GM23248 (cell line): ENCODE results near the gene PIP5K1C. TPM values are rescaled to one million over a fixed set of nuclear protein-coding genes. Genes with fewer than 3 reads are reported as not detected.

Experiments used
- DNase-seq: peaks from one replicate; pipeline ENCODE4 v3.0.0-alpha.2; 2015
- H2AFZ ChIP-seq: fragments of 200-600 bp; sonication (generic); 2 replicates; pipeline ENCODE4 v1.6.1; 2016; ENCODE audit warnings: antibody characterized with exemption
- H3F3A ChIP-seq: fragments of 200-600 bp; sonication (generic); 2 replicates; pipeline ENCODE4 v1.6.1; 2016; ENCODE audit warnings: mild to moderate bottlenecking, antibody characterized with exemption, mixed run types; ENCODE audit not compliant: insufficient read depth
- H3K27ac ChIP-seq: fragments of 200-600 bp; sonication (generic); 2 replicates; pipeline ENCODE4 v1.5.1; 2016; ENCODE audit warnings: mild to moderate bottlenecking
- H3K27me3 ChIP-seq: fragments of 200-600 bp; sonication (generic); replicated peaks from 2 replicates; pipeline ENCODE4 v1.6.1; 2016; ENCODE audit warnings: mild to moderate bottlenecking; ENCODE audit not compliant: insufficient read depth
- H3K36me3 ChIP-seq: fragments of 200-600 bp; sonication (generic); 2 replicates; pipeline ENCODE4 v1.6.1; 2016; ENCODE audit warnings: low read depth, mild to moderate bottlenecking
- H3K4me1 ChIP-seq: fragments of 200-600 bp; sonication (generic); 2 replicates; pipeline ENCODE4 v1.6.1; 2016; ENCODE audit warnings: mild to moderate bottlenecking; ENCODE audit not compliant: insufficient read depth
- H3K4me2 ChIP-seq: fragments of 200-600 bp; sonication (generic); one replicate; pipeline ENCODE4 v1.6.1; 2016; ENCODE audit warnings: mild to moderate bottlenecking; ENCODE audit not compliant: unreplicated experiment
- H3K4me3 ChIP-seq: fragments of 200-600 bp; sonication (generic); 2 replicates; pipeline ENCODE4 v1.5.1; 2016; ENCODE audit warnings: mild to moderate bottlenecking
- H3K79me2 ChIP-seq: fragments of 200-600 bp; sonication (generic); 2 replicates; pipeline ENCODE4 v1.6.1; 2016; ENCODE audit warnings: mild to moderate bottlenecking; ENCODE audit not compliant: insufficient read depth
- H3K9ac ChIP-seq: fragments of 200-600 bp; sonication (generic); 2 replicates; pipeline ENCODE4 v1.6.1; 2016; ENCODE audit warnings: mild to moderate bottlenecking
- H3K9me2 ChIP-seq: fragments of 200-600 bp; sonication (generic); 2 replicates; pipeline ENCODE4 v1.6.1; 2016; ENCODE audit warnings: mixed run types, mild to moderate bottlenecking, moderate library complexity; ENCODE audit not compliant: insufficient read depth
- H3K9me3 ChIP-seq: fragments of 200-600 bp; sonication (generic); one replicate; pipeline ENCODE4 v1.6.1; 2017; ENCODE audit warnings: low read depth
- H4K20me1 ChIP-seq: fragments of 200-600 bp; sonication (generic); 2 replicates; pipeline ENCODE4 v1.6.0; 2016; ENCODE audit not compliant: insufficient read depth
- EZH2 ChIP-seq: fragments of 200-600 bp; sonication (generic); IDR thresholded peaks from 2 replicates; pipeline ENCODE4 v1.6.1; 2018; ENCODE audit warnings: antibody characterized with exemption, mild to moderate bottlenecking; ENCODE audit not compliant: insufficient read depth, poor library complexity, severe bottlenecking
- EZH2phosphoT487 ChIP-seq: fragments of 200-600 bp; sonication (generic); IDR thresholded peaks from 2 replicates; pipeline ENCODE4 v1.6.1; 2018; ENCODE audit warnings: antibody characterized with exemption, moderate library complexity, mild to moderate bottlenecking, low read depth; ENCODE audit not compliant: insufficient read depth
- whole genome bisulfite sequencing, 2 experiments: methylation state at CpG; one replicate each; pipeline ENCODE4 v1.1.6; 2015 to 2017; ENCODE audit warnings: low lambda C conversion rate in 2 of 2, low coverage in 1 of 2; ENCODE audit errors: missing lambda C conversion rate in 2 of 2; 5-methylcytosine and 5-hydroxymethylcytosine counted together
- in situ Hi-C: fragments of 300-500 bp; cut with MboI; formaldehyde crosslinking; loops from 2 replicates; pipeline ENCODE4 v1.15.0; 2020
- polyA plus RNA-seq: library from polyadenylated mRNA; unstranded; fragments of >200 nt; fragmentation: Nextera tagmentation; extraction: Ambion mirVana; gene quantifications from 2 replicates; pipeline ENCODE4 v1.2.1, GENCODE V29; 2016
- total RNA-seq: library from RNA; depleted of rRNA; stranded (reverse); fragments of >200 nt; shearing (Covaris generic); gene quantifications from 2 replicates; pipeline ENCODE4 v1.2.3, GENCODE V29; 2014

Gene PIP5K1C
- total and polyA plus RNA-seq, 2 experiments from 2014 or later = 31.2 to 34.0 TPM

DNA sequence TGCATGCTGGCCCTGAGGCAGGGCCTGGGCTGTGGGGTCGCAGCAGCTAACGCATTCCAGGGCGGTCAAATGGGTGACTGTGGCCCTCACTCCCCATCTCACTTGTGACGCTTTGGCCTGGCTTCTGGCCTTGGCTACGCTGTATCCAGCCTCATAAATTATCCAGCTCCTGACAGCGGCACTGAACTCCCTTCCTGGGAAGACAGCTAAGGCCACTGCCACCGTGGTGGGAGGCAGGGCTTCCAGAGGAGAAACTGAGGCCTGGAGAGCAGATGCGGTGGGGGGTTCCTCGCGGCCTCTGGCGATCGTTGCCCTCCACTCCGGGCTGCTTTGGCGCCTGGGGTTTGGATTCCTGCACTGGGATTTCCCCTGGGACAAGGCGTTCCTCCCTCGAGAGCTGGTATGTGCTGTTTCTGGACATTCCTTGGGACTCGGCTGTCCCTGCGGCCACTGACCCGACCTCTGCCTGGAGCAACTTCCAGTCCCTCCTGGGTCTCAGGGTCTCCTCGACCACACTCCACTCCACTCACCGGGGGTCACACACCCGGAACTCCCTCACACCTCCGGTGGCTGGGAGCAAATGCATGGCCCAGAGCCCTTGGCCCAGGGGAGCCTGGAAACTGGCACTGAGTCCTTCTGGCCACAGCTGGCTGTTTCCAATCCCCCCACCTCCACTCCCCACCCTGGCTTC lies 97.0 kb downstream of the PIP5K1C start:
- Histone ChIP-seq H3K4me3 (no peak overlapping the region), H4K20me1 (no peaks in the 10 kb centered on the region), H3K9ac (no peak overlapping the region), H3K4me2 (no peak overlapping the region), H3K79me2 (no peaks in the 10 kb centered on the region), H3K9me2 (no peaks in the 10 kb centered on the region), H3K9me3 (no peaks in the 10 kb centered on the region), H3K27ac (no peak overlapping the region), H3K36me3 (no peaks in the 10 kb centered on the region), H3F3A (no peaks in the 10 kb centered on the region; the same call in 1 of the 2 replicates), H3K4me1 (no peaks in the 10 kb centered on the region), H3K27me3 (no peaks in the 10 kb centered on the region), H2AFZ (no peak overlapping the region)
- TF ChIP-seq EZH2 (no peak), EZH2phosphoT487 (no peak)
- in situ Hi-C loops = loop anchor here (25.0 kb wide), 1 partner anchor 291 kb away; no protein-coding TSS in a partner anchor
- 74 to 79% methylated on average over 21 to 22 of the region's 23 CpGs for WGBS, 2 experiments
- DNase-seq = no peak

GRCh38 chr19:3601021-3601420 lies 99.2 kb downstream of the PIP5K1C start:
- Histone ChIP-seq H3K9ac (no peak overlapping the region), H3K79me2 (no peaks in the 10 kb centered on the region), H3K36me3 (no peaks in the 10 kb centered on the region), H3K9me2 (no peaks in the 10 kb centered on the region), H3K27ac (no peak overlapping the region), H3K4me1 (no peaks in the 10 kb centered on the region), H3K4me3 (no peak overlapping the region), H3K4me2 (no peak overlapping the region), H2AFZ (no peak overlapping the region), H3F3A (no peaks in the 10 kb centered on the region), H3K27me3 (no peaks in the 10 kb centered on the region), H3K9me3 (no peaks in the 10 kb centered on the region), H4K20me1 (no peaks in the 10 kb centered on the region)
- in situ Hi-C loops = loop anchor here (25.0 kb wide), 1 partner anchor 289 kb away; no protein-coding TSS in a partner anchor
- no peak for DNase-seq
- no peak for TF ChIP-seq EZH2phosphoT487
- no peak for TF ChIP-seq EZH2
- 88 to 94% methylated on average over 12 of the region's 12 CpGs for WGBS, 2 experiments

DNA sequence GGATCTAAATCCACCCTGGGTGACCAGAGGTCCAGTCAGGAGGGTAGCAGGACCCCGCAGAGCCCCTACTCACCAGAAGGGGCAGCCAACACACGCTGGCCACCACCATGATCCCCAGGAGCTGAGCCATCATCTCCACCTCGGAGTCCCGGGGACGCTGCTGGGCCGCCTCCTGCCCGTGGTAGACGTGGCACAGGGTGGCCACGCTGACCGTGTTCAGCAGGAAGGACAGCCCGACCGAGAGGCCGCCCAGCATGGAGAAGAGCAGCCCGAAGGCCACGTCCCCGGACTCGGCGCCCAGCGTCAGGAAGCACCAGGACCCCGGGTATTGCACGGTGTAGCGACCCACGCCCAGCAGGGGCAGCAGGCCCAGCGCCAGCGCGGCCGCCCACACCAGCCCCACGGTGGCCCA lies 100.5 kb downstream of the PIP5K1C start:
- H3K9me2 ChIP-seq = no peaks in the 10 kb centered on the region
- H3K36me3 ChIP-seq = no peaks in the 10 kb centered on the region
- TF ChIP-seq EZH2 (no peak), EZH2phosphoT487 (no peak)
- no peaks in the 10 kb centered on the region for H3F3A ChIP-seq
- H3K4me2 ChIP-seq = no peak overlapping the region
- H4K20me1 ChIP-seq = no peaks in the 10 kb centered on the region
- H3K79me2 ChIP-seq = no peaks in the 10 kb centered on the region
- H3K27ac ChIP-seq = no peak overlapping the region
- DNase-seq = no peak
- no peaks in the 10 kb centered on the region for H3K9me3 ChIP-seq
- H3K4me3 ChIP-seq = no peak overlapping the region
- H3K27me3 ChIP-seq = no peaks in the 10 kb centered on the region
- 86 to 92% methylated on average over 22 to 24 of the region's 28 CpGs for WGBS, 2 experiments
- H3K9ac ChIP-seq = no peak overlapping the region
- H2AFZ ChIP-seq = no peak overlapping the region
- H3K4me1 ChIP-seq = no peaks in the 10 kb centered on the region
- in situ Hi-C loops = loop anchor here (25.0 kb wide), 1 partner anchor 287 kb away; no protein-coding TSS in a partner anchor

- H3K9me2 ChIP-seq = no peaks in the 10 kb centered on the region
- TF ChIP-seq EZH2 = no peak
- TF ChIP-seq EZH2phosphoT487 = no peak
- DNase-seq = no peak
Measured at GRCh38 chr19:3595521-3596061, 104.7 kb downstream of the PIP5K1C start.

More at GRCh38 chr19:3595521-3596061, 104.7 kb downstream of the PIP5K1C start:
- 88 to 92% methylated on average over 25 to 34 of the region's 34 CpGs for WGBS, 2 experiments
- Histone ChIP-seq H3K27ac (no peak overlapping the region), H3K4me2 (no peak overlapping the region), H3K4me1 (no peaks in the 10 kb centered on the region), H3K4me3 (no peak overlapping the region), H3F3A (no peaks in the 10 kb centered on the region), H3K9ac (no peak overlapping the region), H3K9me3 (no peaks in the 10 kb centered on the region), H2AFZ (no peak overlapping the region), H4K20me1 (no peaks in the 10 kb centered on the region), H3K27me3 (no peaks in the 10 kb centered on the region), H3K36me3 (no peaks in the 10 kb centered on the region), H3K79me2 (no peaks in the 10 kb centered on the region)
- in situ Hi-C loops = no loop called here
